ENCODE measurements around the gene ZNF366. TPM values are rescaled to one million over a fixed set of nuclear protein-coding genes. Genes with fewer than 3 reads are reported as not detected.

Gene ZNF366
- total RNA-seq, 1 experiment from 2014 or later: not detected

- BruUV-seq (replicated peaks): no TSS peak
- no peak overlapping the region for H3K27ac Mint-ChIP-seq (ENCODE audit: unreplicated experiment)
- intact Hi-C loops (cut with micrococcal nuclease; ENCODE audit: unreplicated experiment): no loop called here
- H3K36me3 Mint-ChIP-seq (ENCODE audit: insufficient read depth, unreplicated experiment): no peaks in the 10 kb centered on the region
- H3K4me3 ChIP-seq (ENCODE audit: low read depth, low read length): no peak overlapping the region
- no peak for DNase-seq
- no peak for TF ChIP-seq CTCF (IDR thresholded peaks at IDR 0.05; ENCODE audit: insufficient read depth in 1 of 2, low read depth in 1 of 2, low read length in 1 of 2, severe bottlenecking in 1 of 2, unreplicated experiment in 1 of 2)
- no peaks in the 10 kb centered on the region for H3K36me3 ChIP-seq (ENCODE audit: control insufficient read depth, insufficient read depth, low read length)
- no peaks in the 10 kb centered on the region for H3K4me1 Mint-ChIP-seq (ENCODE audit: low read depth, unreplicated experiment)
- no peaks in the 10 kb centered on the region for H3K4me1 ChIP-seq
- CTCF ChIA-PET: no interaction called here
- H3K9me3 Mint-ChIP-seq (ENCODE audit: unreplicated experiment): no peaks in the 10 kb centered on the region
- no peaks in the 10 kb centered on the region for H3K9me3 ChIP-seq
- no peaks in the 10 kb centered on the region for H3K27me3 Mint-ChIP-seq (ENCODE audit: insufficient read depth, unreplicated experiment)
- H3K27me3 ChIP-seq (replicated peaks; ENCODE audit: control insufficient read depth, insufficient read depth, low read length): no peaks in the 10 kb centered on the region
- POLR2A ChIA-PET: no interaction called here
- no peak overlapping the region for H3K4me3 Mint-ChIP-seq (ENCODE audit: unreplicated experiment)
Measured at GRCh38 chr5:72505016-72505415, 2.2 kb downstream of the ZNF366 start.

- no peaks in the 10 kb centered on the region for H3K9me3 ChIP-seq
- Mint-ChIP-seq H3K4me3 (ENCODE audit: unreplicated experiment) (no peak overlapping the region), H3K4me1 (ENCODE audit: low read depth, unreplicated experiment) (no peaks in the 10 kb centered on the region), H3K36me3 (ENCODE audit: insufficient read depth, unreplicated experiment) (no peaks in the 10 kb centered on the region), H3K27ac (ENCODE audit: unreplicated experiment) (no peak overlapping the region), H3K27me3 (ENCODE audit: insufficient read depth, unreplicated experiment) (no peaks in the 10 kb centered on the region), H3K9me3 (ENCODE audit: unreplicated experiment) (no peaks in the 10 kb centered on the region)
- intact Hi-C loops (cut with micrococcal nuclease; ENCODE audit: unreplicated experiment): no loop called here
- POLR2A ChIA-PET: no interaction called here
- no peaks in the 10 kb centered on the region for H3K36me3 ChIP-seq (ENCODE audit: control insufficient read depth, insufficient read depth, low read length)
- no peaks in the 10 kb centered on the region for H3K27me3 ChIP-seq (replicated peaks; ENCODE audit: control insufficient read depth, insufficient read depth, low read length)
- TF ChIP-seq CTCF (IDR thresholded peaks at IDR 0.05; ENCODE audit: insufficient read depth in 1 of 2, low read depth in 1 of 2, low read length in 1 of 2, severe bottlenecking in 1 of 2, unreplicated experiment in 1 of 2): no peak
- CTCF ChIA-PET: no interaction called here
- H3K4me1 ChIP-seq: no peaks in the 10 kb centered on the region
- DNase-seq: no peak
- BruUV-seq (replicated peaks): no TSS peak
- no peak overlapping the region for H3K4me3 ChIP-seq (ENCODE audit: low read depth, low read length)
Measured at GRCh38 chr5:72503888-72504491, 3.2 kb downstream of the ZNF366 start.

- POLR2A ChIA-PET: no interaction called here
- no peaks in the 10 kb centered on the region for H3K36me3 Mint-ChIP-seq (ENCODE audit: insufficient read depth, unreplicated experiment)
Measured at GRCh38 chr5:72501488-72501887, 5.7 kb downstream of the ZNF366 start.

More at GRCh38 chr5:72501488-72501887, 5.7 kb downstream of the ZNF366 start:
- no peaks in the 10 kb centered on the region for H3K4me1 ChIP-seq
- Mint-ChIP-seq H3K4me3 (ENCODE audit: unreplicated experiment) (no peak overlapping the region), H3K4me1 (ENCODE audit: low read depth, unreplicated experiment) (no peaks in the 10 kb centered on the region), H3K27ac (ENCODE audit: unreplicated experiment) (no peak overlapping the region), H3K27me3 (ENCODE audit: insufficient read depth, unreplicated experiment) (peaks cover 4% of the 10 kb centered on the region), H3K9me3 (ENCODE audit: unreplicated experiment) (no peaks in the 10 kb centered on the region)
- H3K9me3 ChIP-seq: no peaks in the 10 kb centered on the region
- no peak overlapping the region for H3K4me3 ChIP-seq (ENCODE audit: low read depth, low read length)
- no peaks in the 10 kb centered on the region for H3K36me3 ChIP-seq (ENCODE audit: control insufficient read depth, insufficient read depth, low read length)
- DNase-seq: no peak
- CTCF ChIA-PET: no interaction called here
- no peak for TF ChIP-seq CTCF (IDR thresholded peaks at IDR 0.05; ENCODE audit: insufficient read depth in 1 of 2, low read depth in 1 of 2, low read length in 1 of 2, severe bottlenecking in 1 of 2, unreplicated experiment in 1 of 2)
- H3K27me3 ChIP-seq (replicated peaks; ENCODE audit: control insufficient read depth, insufficient read depth, low read length): no peaks in the 10 kb centered on the region
- BruUV-seq (replicated peaks): no TSS peak
- intact Hi-C loops (cut with micrococcal nuclease; ENCODE audit: unreplicated experiment): no loop called here

All from Caco-2 (cell line).